GM15510 (cell line): ENCODE data around the gene CHD2.

Source experiments
- POLR2A ChIP-seq: IDR thresholded peaks from 3 replicates; pipeline ENCODE4 v1.6.1; 2011; ENCODE audit warnings: borderline replicate concordance; ENCODE audit not compliant: insufficient read length; ENCODE audit errors: extremely low read depth

Gene CHD2

DNA sequence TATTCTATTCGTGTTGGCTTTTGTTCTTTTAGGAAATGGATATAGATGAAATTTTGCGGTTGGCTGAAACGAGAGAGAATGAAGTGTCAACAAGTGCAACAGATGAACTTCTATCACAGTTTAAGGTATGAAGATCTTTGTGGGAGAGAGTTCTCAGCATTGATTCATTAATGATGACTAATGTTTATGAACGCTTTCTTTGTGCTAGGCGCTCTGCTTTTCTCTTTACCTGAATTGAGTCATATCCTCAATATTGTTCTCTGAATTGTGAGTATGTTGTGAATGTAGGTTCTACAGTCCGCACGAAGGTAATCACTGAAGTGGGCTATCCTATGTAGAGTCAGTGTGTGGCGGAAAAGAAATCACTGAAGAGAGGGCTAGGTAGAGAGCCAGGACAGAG, 81.2 kb downstream of the CHD2 start:
- no peak for TF ChIP-seq POLR2A

DNA sequence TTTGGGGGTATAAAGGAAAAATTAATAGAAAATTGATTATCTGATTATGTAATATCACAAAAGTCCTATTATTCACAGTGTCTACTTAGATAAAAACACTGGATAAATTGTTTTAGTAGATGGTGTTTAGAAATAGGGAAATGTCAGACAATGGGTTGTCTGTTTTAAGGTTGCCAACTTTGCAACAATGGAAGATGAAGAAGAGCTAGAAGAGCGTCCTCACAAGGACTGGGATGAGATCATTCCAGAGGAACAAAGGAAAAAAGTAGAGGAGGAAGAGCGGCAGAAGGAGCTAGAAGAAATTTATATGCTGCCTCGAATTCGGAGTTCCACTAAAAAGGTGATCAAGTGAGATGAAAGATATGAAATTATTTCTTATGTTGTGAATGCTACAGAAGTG, 84.0 kb downstream of the CHD2 start:
- TF ChIP-seq POLR2A: no peak

GRCh38 chr15:92989470-92989869, 89.3 kb downstream of the CHD2 start:
- no peak for TF ChIP-seq POLR2A

- no peak for TF ChIP-seq POLR2A
Observed at GRCh38 chr15:92990031-92990430, 89.9 kb downstream of the CHD2 start.

- TF ChIP-seq POLR2A: no peak
Observed at GRCh38 chr15:92992720-92993119, 92.6 kb downstream of the CHD2 start.

DNA sequence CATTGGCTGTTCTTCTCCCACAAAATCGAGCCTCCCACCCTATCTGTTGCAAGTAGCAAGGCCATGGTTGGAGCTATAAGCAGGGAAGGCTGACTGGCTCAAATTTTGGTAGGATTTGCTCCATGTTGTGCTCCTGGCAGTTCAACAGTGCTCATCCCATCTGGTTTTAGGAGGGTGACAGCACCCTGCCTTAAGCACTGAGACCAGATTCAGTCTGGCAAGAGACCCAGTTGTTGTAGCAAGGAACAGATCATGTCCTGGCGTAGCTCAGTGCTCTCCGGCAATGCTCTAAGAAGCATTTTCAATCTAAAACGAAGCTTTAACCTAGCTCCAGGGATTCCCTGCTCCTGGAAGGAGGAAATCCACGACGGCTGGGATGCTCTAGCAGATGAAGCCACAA, 97.7 kb downstream of the CHD2 start:
- no peak for TF ChIP-seq POLR2A

DNA sequence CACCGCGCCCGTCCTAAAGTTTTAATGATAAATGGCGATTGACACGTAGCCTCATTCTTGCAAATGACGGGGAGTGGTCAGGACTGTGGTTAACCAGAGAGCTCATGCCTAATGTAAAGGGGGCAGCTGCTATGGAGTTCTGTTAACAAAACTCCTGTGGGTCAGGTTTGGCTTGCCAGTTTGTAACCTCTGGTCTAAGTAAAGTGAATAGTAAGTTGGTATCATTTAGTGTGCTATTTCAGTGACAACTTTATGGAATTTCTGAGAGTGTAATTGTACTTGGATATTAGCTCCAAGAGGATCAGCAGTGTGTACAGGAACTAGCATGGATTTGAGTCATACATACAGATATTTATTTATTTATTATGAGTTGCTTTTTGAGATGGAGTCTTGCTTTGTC, 101.0 kb downstream of the CHD2 start:
- TF ChIP-seq POLR2A: no peak

DNA sequence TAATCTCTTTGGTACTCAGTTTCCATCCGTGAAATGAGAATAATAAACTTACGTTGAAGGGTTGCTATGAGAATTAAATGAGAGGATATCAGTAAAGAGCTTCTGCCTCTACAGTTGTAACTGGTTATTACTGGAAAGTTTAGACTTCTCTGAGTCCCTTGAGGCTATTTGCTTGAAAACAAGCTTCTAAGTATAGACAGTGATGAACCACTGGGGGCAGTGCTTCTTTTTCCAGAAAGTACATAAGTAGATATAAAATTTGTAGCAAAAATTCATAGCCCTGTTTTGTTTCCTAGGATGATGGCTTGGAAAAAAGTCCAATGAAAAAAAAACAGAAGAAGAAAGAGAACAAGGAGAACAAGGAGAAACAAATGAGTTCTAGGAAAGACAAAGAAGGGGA, 101.8 kb downstream of the CHD2 start:
- TF ChIP-seq POLR2A: no peak

DNA sequence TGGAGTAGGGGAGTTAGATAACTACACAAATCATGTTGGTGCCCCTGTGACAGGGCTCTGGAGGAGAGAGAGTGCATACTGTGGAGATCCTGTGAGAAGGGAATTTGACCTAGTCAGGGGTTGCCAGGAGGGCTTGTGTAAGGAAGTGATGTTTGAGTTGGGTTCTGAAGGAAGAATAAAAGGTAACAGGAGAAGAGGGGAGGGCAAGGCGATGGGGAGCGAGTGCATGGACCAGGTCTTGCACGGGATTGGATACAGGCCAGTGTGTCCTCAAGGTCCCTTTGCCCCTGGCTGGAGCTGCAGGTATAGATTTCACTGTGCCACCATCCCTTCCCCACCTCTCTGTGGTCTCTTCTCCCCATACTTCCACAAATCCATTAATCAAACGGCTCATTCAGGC, 105.0 kb downstream of the CHD2 start:
- no peak for TF ChIP-seq POLR2A

DNA sequence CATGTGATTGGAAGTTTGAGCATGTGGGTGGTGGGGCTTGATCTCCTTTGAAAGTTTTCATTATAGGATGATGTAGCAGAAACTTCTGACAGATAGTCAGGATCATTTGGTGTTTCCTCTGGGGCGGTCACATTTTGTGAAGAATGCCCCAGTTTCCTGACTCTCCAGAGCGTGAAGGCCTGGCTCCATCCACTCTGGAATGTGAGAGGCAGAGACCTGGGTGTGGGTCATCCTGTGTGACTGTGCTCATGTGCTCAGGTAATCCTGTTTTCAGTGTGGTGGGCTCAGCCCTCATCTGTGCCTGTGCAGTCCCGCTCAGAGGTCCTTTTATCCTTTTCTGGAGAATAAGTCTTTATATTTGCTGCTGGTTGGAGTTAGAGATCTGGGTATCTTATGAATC, 107.9 kb downstream of the CHD2 start:
- no peak for TF ChIP-seq POLR2A

- no peak for TF ChIP-seq POLR2A
Observed at GRCh38 chr15:93012786-93013185, 112.7 kb downstream of the CHD2 start.

DNA sequence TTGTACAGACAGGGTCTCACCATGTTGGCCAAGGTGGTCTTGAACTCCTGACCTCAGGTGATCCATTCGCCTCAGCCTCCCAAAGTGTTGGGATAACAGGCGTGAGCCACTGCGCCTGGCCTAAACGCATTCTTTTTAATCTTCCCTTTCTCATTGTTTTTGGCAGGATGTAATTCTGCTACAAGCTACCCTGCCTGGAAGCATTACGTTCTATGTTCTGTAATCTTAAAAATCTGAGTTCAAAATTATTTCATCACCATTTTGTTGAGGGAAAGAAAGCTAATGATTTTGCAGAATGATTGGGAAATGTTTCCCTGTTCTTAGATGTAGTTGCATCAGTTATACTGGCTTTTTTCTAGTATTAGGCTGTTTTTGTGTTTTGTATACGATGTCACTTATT, 117.4 kb downstream of the CHD2 start:
- TF ChIP-seq POLR2A: no peak

GRCh38 chr15:93018574-93018973, 118.5 kb downstream of the CHD2 start:
- no peak for TF ChIP-seq POLR2A

GRCh38 chr15:93019090-93019489, 119.0 kb downstream of the CHD2 start:
- no peak for TF ChIP-seq POLR2A

GRCh38 chr15:93019971-93020370, 119.8 kb downstream of the CHD2 start:
- no peak for TF ChIP-seq POLR2A

DNA sequence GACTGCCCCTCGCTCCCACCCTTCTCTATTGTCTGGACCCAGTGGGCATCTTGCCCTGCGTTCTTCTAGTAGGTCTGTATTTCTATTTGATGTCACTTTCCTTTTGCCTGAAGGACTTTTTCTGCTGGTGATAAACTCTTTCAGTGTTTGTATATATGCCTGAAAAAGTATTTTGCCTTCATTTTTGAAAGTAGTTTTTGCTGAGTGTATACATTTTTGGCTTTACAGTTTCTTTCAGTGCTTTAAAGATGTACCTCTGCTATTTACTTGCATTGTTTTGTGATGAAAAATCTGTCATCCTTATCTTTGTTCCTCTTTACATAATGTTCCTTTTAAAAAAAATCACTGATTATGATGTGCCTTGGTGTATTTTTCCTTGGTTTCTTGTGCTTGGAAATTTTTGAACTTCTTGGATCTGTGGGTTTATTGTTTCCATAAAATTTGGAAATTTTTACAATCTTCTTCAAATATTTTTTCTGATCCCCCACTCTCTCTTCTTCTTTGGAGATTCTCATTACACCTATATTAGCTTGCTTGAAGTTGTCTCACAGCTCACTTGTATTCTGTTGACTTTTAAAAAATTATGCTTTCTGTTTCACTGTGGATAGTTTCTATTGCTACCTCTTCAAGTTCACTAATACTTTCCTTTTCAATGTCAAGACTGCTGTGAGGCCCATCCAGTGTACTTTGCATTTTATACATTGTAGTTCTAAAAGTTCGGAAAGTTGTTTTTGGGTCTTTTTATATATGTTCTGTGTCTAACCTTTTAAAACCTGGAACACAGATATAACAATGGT, 121.0 kb downstream of the CHD2 start:
- no peak for TF ChIP-seq POLR2A

- TF ChIP-seq POLR2A: no peak
Observed at GRCh38 chr15:93024293-93024692, 124.2 kb downstream of the CHD2 start.

- no peak for TF ChIP-seq POLR2A
Observed at GRCh38 chr15:93024716-93025624, 124.8 kb downstream of the CHD2 start.
